ENCODE results near the gene NUP210L.
"Not testable (repeated sequence)": the region's sequence is repeated elsewhere in the genome, so short reads cannot be mapped to it uniquely, and the experiment has no call there.

The NUP210L gene

GRCh38 chr1:154142358-154142757 is 12.5 kb downstream of the NUP210L start:
- DNase-seq (ENCODE audit: low read depth), result no peak
- in situ Hi-C loops (cut with HindIII; ENCODE audit: low sequenced_read_pairs), result no loop called here
- H3K4me3 ChIP-seq (ENCODE audit: low read depth, low read length), result no peak overlapping the region
- TF ChIP-seq, protein P1, sequence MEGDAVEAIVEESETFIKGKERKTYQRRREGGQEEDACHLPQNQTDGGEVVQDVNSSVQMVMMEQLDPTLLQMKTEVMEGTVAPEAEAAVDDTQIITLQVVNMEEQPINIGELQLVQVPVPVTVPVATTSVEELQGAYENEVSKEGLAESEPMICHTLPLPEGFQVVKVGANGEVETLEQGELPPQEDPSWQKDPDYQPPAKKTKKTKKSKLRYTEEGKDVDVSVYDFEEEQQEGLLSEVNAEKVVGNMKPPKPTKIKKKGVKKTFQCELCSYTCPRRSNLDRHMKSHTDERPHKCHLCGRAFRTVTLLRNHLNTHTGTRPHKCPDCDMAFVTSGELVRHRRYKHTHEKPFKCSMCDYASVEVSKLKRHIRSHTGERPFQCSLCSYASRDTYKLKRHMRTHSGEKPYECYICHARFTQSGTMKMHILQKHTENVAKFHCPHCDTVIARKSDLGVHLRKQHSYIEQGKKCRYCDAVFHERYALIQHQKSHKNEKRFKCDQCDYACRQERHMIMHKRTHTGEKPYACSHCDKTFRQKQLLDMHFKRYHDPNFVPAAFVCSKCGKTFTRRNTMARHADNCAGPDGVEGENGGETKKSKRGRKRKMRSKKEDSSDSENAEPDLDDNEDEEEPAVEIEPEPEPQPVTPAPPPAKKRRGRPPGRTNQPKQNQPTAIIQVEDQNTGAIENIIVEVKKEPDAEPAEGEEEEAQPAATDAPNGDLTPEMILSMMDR (IDR thresholded peaks at IDR 0.05; ENCODE audit: low read depth, low read length, missing control alignments), result no peak

DNA sequence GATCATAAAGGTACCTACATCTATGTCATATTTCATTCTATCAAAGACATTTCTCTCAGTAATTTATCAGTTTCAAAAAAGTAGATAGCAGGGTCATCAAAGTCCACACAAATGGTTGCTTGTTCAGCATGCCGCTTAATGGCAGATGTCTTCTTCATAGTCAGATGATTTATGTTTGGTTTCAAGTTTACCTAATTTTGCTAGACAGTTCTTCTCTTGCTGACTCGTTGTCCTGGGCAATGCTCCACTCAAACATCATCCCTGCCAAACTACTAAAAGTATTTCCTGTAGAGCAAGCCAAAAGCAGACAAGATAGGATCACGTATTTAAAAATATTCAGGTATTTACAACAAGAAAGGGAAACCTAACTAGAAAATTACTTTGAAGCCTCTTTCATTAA is 13.6 kb downstream of the NUP210L start:
- no peak for DNase-seq (ENCODE audit: low read depth)
- TF ChIP-seq, protein P1 (IDR thresholded peaks at IDR 0.05; ENCODE audit: low read depth, low read length, missing control alignments), result no peak
- H3K4me3 ChIP-seq (ENCODE audit: low read depth, low read length), result no peak overlapping the region
- in situ Hi-C loops (cut with HindIII; ENCODE audit: low sequenced_read_pairs), result no loop called here

- no peak overlapping the region for H3K4me3 ChIP-seq (ENCODE audit: low read depth, low read length)
- no peak for DNase-seq (ENCODE audit: low read depth)
- in situ Hi-C loops (cut with HindIII; ENCODE audit: low sequenced_read_pairs), result no loop called here
- TF ChIP-seq, protein P1 (IDR thresholded peaks at IDR 0.05; ENCODE audit: low read depth, low read length, missing control alignments), result no peak
Observed at GRCh38 chr1:154137888-154138287, 17.0 kb downstream of the NUP210L start.

- in situ Hi-C loops (cut with HindIII; ENCODE audit: low sequenced_read_pairs), result no loop called here
- TF ChIP-seq, protein P1 (IDR thresholded peaks at IDR 0.05; ENCODE audit: low read depth, low read length, missing control alignments), result no peak
- DNase-seq (ENCODE audit: low read depth), result no peak
- H3K4me3 ChIP-seq (ENCODE audit: low read depth, low read length), result no peak overlapping the region
Observed at GRCh38 chr1:154133256-154133655, 21.6 kb downstream of the NUP210L start.

DNA sequence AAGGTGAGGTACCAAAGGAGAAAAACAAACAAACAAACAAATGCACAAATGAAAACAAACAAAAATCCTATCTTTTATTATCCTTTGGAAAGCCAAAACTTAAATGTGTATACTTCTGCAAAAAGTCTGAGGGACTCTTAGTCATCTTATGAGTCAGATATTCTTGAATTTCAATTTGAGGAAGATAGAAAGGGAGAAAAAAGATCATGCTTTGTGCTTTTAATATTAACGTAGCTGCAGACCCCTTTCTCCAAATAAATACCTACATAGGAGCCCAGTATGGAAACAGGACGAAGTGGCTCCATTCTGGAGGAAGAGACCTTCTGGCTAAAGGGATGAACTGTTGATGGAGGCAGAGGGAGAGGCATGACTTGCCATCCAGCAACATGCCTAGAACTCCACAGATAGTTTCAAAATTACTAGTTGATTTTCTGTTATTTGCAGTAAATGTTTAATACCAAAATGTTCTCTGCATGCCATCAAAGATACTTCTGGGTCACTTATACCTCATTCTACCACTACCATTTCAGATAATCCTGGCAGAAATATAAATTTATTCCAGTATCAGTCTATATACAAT is 25.4 kb downstream of the NUP210L start:
- TF ChIP-seq, protein P1 (IDR thresholded peaks at IDR 0.05; ENCODE audit: low read depth, low read length, missing control alignments), result no peak
- H3K4me3 ChIP-seq (ENCODE audit: low read depth, low read length), result no peak overlapping the region
- in situ Hi-C loops (cut with HindIII; ENCODE audit: low sequenced_read_pairs), result no loop called here
- no peak for DNase-seq (ENCODE audit: low read depth)

GRCh38 chr1:154123205-154123604 is 31.7 kb downstream of the NUP210L start:
- in situ Hi-C loops (cut with HindIII; ENCODE audit: low sequenced_read_pairs); H3K4me3 ChIP-seq (ENCODE audit: low read depth, low read length); DNase-seq (ENCODE audit: low read depth): not testable (repeated sequence)

DNA sequence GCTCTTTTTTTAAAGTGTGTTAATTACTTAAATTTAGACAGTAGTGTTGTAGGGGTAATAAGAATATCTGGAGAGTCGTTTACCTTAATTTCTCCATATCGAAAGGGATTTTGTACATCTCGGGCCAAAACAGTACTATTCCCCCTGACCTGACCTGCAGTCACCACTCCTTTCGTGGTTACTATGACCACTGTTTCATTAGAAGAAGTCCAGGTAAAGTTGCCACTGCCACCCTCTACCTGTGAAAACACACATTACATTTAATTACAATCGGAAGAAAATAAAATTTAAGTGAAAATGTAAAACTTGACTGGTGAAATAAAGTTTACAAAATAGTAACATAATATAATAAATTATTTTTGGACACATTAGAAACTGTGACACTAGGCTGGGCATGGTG is 37.2 kb downstream of the NUP210L start:
- in situ Hi-C loops (cut with HindIII; ENCODE audit: low sequenced_read_pairs), result no loop called here
- no peak for DNase-seq (ENCODE audit: low read depth)
- H3K4me3 ChIP-seq (ENCODE audit: low read depth, low read length), result no peak overlapping the region
- TF ChIP-seq, protein P1 (IDR thresholded peaks at IDR 0.05; ENCODE audit: low read depth, low read length, missing control alignments), result no peak
